DOHH2 (cell line): ENCODE results near the gene IRX2.

ENCODE experiments used
- H3F3A ChIP-seq: fragments of 200-600 bp; sonication (generic), shearing (Covaris generic); 2 replicates; pipeline ENCODE4 v1.6.0; 2016; ENCODE audit warnings: antibody characterized with exemption, mild to moderate bottlenecking; ENCODE audit not compliant: control insufficient read depth, insufficient read depth
- H3K27ac ChIP-seq: fragments of 200-600 bp; sonication (generic); 2 replicates; pipeline ENCODE4 v1.5.1; 2014; ENCODE audit warnings: low read depth, mild to moderate bottlenecking, low read length, moderate library complexity
- H3K27me3 ChIP-seq: fragments of 200-600 bp; sonication (generic); 2 replicates; pipeline ENCODE4 v1.6.1; 2014; ENCODE audit warnings: mild to moderate bottlenecking, low read length, mixed read lengths; ENCODE audit not compliant: control insufficient read depth
- H3K36me3 ChIP-seq: fragments of 200-600 bp; sonication (generic); 2 replicates; pipeline ENCODE4 v1.6.1; 2014; ENCODE audit warnings: mild to moderate bottlenecking, low read length, moderate library complexity, mixed read lengths; ENCODE audit not compliant: control insufficient read depth
- H3K4me1 ChIP-seq: fragments of 200-600 bp; sonication (generic); 2 replicates; pipeline ENCODE4 v1.6.1; 2014; ENCODE audit warnings: mild to moderate bottlenecking, low read length, mixed read lengths; ENCODE audit not compliant: control insufficient read depth
- H3K4me2 ChIP-seq: fragments of 200-600 bp; sonication (generic); 2 replicates; pipeline ENCODE4 v1.6.0; 2014; ENCODE audit warnings: mild to moderate bottlenecking, low read length, moderate library complexity
- H3K4me3 ChIP-seq: fragments of 200-600 bp; sonication (generic); 2 replicates; pipeline ENCODE4 v1.5.1; 2014; ENCODE audit warnings: mild to moderate bottlenecking, low read length, mixed read lengths
- H3K79me2 ChIP-seq: fragments of 200-600 bp; sonication (generic); 2 replicates; pipeline ENCODE4 v1.6.1; 2014; ENCODE audit warnings: mild to moderate bottlenecking, low read length, mixed read lengths; ENCODE audit not compliant: control insufficient read depth
- H3K9me2 ChIP-seq: fragments of 200-600 bp; sonication (generic); replicated peaks from 2 replicates; pipeline ENCODE4 v1.6.1; 2014; ENCODE audit warnings: mild to moderate bottlenecking, low read length, mixed read lengths; ENCODE audit not compliant: control insufficient read depth
- H3K9me3 ChIP-seq: fragments of 200-600 bp; sonication (generic); 2 replicates; pipeline ENCODE4 v1.6.1; 2014; ENCODE audit warnings: antibody characterized with exemption, low read length, mixed read lengths; ENCODE audit not compliant: control insufficient read depth, insufficient read depth
- H4K20me1 ChIP-seq: fragments of 200-600 bp; sonication (generic); 2 replicates; pipeline ENCODE4 v1.6.0; 2014; ENCODE audit warnings: low read depth, mild to moderate bottlenecking, antibody characterized with exemption, low read length, moderate library complexity; ENCODE audit not compliant: control insufficient read depth, insufficient read depth
- EZH2phosphoT487 ChIP-seq: fragments of 200-600 bp; sonication (generic); IDR thresholded peaks from 2 replicates; pipeline ENCODE4 v1.6.1; 2017; ENCODE audit warnings: borderline replicate concordance, mild to moderate bottlenecking, antibody characterized with exemption, low read length, moderate library complexity, mixed read lengths
- TF ChIP-seq, protein P1 (sequence below): fragments of 200-600 bp; sonication (generic); IDR thresholded peaks from one replicate; pipeline ENCODE4 v1.5.1; 2014; ENCODE audit warnings: antibody characterized with exemption, mild to moderate bottlenecking, low read depth, low read length; ENCODE audit not compliant: poor library complexity, severe bottlenecking

Gene IRX2

DNA sequence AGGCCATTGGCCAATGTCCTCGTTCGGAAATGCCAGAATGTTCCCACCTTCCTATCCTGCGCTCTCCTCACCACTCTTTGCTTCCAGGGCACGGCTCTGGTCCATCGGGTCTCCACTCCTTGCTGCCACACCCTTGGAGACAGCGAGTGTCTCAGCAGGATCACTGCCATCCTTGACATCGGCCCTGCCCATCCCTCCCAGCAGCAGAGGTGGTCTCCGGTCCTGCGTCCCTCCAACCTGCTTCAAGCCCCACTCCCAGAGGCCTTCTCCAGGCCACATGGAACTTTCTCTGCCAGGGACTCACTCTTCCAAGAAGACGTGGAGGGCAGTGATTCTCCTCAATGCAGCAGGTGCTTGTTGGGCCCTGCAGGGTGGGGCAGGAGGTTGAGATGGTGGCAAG, 42.7 kb downstream of the IRX2 start:
- Histone ChIP-seq H3K4me3 (no peak overlapping the region), H3K4me1 (no peaks in the 10 kb centered on the region), H3K9me3 (peaks cover 4% of the 10 kb centered on the region; the same call in 1 of the 2 replicates), H3K9me2 (no peaks in the 10 kb centered on the region), H4K20me1 (no peaks in the 10 kb centered on the region), H3K4me2 (no peak overlapping the region), H3F3A (no peaks in the 10 kb centered on the region), H3K27me3 (no peaks in the 10 kb centered on the region), H3K79me2 (no peaks in the 10 kb centered on the region), H3K36me3 (no peaks in the 10 kb centered on the region), H3K27ac (no peak overlapping the region)
- no peak for TF ChIP-seq EZH2phosphoT487
- TF ChIP-seq, protein P1, sequence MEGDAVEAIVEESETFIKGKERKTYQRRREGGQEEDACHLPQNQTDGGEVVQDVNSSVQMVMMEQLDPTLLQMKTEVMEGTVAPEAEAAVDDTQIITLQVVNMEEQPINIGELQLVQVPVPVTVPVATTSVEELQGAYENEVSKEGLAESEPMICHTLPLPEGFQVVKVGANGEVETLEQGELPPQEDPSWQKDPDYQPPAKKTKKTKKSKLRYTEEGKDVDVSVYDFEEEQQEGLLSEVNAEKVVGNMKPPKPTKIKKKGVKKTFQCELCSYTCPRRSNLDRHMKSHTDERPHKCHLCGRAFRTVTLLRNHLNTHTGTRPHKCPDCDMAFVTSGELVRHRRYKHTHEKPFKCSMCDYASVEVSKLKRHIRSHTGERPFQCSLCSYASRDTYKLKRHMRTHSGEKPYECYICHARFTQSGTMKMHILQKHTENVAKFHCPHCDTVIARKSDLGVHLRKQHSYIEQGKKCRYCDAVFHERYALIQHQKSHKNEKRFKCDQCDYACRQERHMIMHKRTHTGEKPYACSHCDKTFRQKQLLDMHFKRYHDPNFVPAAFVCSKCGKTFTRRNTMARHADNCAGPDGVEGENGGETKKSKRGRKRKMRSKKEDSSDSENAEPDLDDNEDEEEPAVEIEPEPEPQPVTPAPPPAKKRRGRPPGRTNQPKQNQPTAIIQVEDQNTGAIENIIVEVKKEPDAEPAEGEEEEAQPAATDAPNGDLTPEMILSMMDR: no peak

DNA sequence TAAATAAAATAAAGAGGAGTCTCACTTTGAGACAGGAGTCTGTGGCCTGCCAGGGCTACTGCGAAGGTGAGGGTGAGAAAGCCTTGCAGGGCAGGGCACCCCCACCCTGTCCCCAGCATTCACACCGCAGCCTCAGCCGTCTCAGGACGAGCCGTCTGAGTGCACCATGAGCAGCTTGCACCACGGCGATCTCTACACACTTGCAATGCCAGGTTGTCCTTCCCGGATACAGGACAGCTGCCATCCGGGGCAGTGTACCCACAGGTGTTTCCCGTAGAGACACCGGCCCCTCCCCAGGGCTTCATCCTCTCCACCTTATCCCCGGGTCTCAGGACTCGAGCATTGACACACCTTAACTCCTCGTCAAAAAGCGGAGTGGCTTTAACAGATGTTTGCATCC, 43.3 kb downstream of the IRX2 start:
- Histone ChIP-seq H3K4me3 (no peak overlapping the region), H3K9me3 (peaks cover 4% of the 10 kb centered on the region; the same call in 1 of the 2 replicates), H4K20me1 (no peaks in the 10 kb centered on the region), H3K27ac (no peak overlapping the region), H3K4me2 (no peak overlapping the region), H3K27me3 (no peaks in the 10 kb centered on the region), H3F3A (no peaks in the 10 kb centered on the region), H3K79me2 (no peaks in the 10 kb centered on the region), H3K4me1 (no peaks in the 10 kb centered on the region), H3K36me3 (no peaks in the 10 kb centered on the region), H3K9me2 (no peaks in the 10 kb centered on the region)
- TF ChIP-seq, protein P1: no peak
- TF ChIP-seq EZH2phosphoT487: no peak

DNA sequence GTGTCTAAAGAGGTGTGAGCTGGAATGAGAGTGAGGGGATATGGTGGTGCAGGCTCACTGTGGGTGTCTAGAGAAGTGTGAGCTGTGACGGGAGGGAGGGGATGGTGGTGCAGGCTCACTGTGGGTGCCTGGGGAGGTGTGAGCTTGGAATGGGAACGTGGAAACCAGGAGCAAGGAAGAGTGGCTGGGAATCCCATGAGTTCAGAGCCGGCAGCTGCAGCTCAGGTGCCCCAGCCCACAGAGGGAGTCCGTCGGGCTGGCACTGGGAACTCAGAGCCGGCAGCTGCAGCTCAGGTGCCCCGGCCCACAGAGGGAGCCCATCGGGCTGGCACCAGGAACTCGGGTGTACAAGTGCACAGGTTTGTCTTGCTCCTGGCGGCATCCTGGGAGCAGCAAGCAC, 45.6 kb downstream of the IRX2 start:
- no peak overlapping the region for H3K4me2 ChIP-seq
- no peak for TF ChIP-seq EZH2phosphoT487
- TF ChIP-seq, protein P1: no peak
- no peaks in the 10 kb centered on the region for H3K27me3 ChIP-seq
- H3K36me3 ChIP-seq: no peaks in the 10 kb centered on the region
- no peaks in the 10 kb centered on the region for H3K79me2 ChIP-seq
- H4K20me1 ChIP-seq: no peaks in the 10 kb centered on the region
- H3K4me1 ChIP-seq: no peaks in the 10 kb centered on the region
- no peaks in the 10 kb centered on the region for H3F3A ChIP-seq
- H3K9me2 ChIP-seq: no peaks in the 10 kb centered on the region
- H3K4me3 ChIP-seq: no peak overlapping the region
- no peak overlapping the region for H3K27ac ChIP-seq
- peaks cover 4% of the 10 kb centered on the region; the same call in 1 of the 2 replicates for H3K9me3 ChIP-seq
